Right lobe of liver (tissue), 6 donors: ENCODE results near the gene TMX2. TPM values are rescaled to one million over a fixed set of nuclear protein-coding genes. Genes with fewer than 3 reads are reported as not detected.

ENCODE experiments used
- ATAC-seq, 4 donors: fragments of 200-7000 bp; cut with Tn5 transposase; one replicate each; pipeline ENCODE4 v1.9.1; 2020; ENCODE audit warnings: mild to moderate bottlenecking in 4 of 4, moderate library complexity in 4 of 4
- DNase-seq, 3 donors: peaks; one replicate each; pipeline ENCODE4 v3.0.0-alpha.2; 2020
- H3K27ac ChIP-seq, 3 donors: fragments of 200-600 bp; one replicate each; pipeline ENCODE4 v1.8.0; 2022
- H3K27me3 ChIP-seq, 2 donors: fragments of 200-600 bp; one replicate each; pipeline ENCODE4 v1.8.0; 2022
- H3K36me3 ChIP-seq, 4 donors: fragments of 200-600 bp; sonication (generic) in 1 of 4; one replicate each; pipeline versions ENCODE4 v1.5.1 to v1.8.0; 2017 to 2022; ENCODE audit warnings: control low read depth in 1 of 4
- H3K4me1 ChIP-seq, 4 donors: fragments of 200-600 bp; sonication (generic) in 1 of 4; one replicate each; pipeline versions ENCODE4 v1.5.1 to v1.8.0; 2017 to 2022; ENCODE audit warnings: control low read depth in 1 of 4
- H3K4me3 ChIP-seq, 3 donors: fragments of 200-600 bp; one replicate each; pipeline ENCODE4 v1.8.0; 2022
- H3K9me3 ChIP-seq, 4 donors: fragments of 200-600 bp; sonication (generic) in 1 of 4; one replicate each; pipeline versions ENCODE4 v1.5.1 to v1.8.0; 2017 to 2022; ENCODE audit warnings: control low read depth in 1 of 4
- CTCF ChIP-seq, 4 donors: fragments of 200-600 bp in 3 of 4; fragments of 450-650 bp in 1 of 4; IDR thresholded peaks; one replicate each; pipeline versions ENCODE4 v1.5.1 to v1.8.0; 2016 to 2022; ENCODE audit warnings: antibody characterized with exemption in 4 of 4, mild to moderate bottlenecking in 2 of 4
- POLR2A ChIP-seq: fragments of 450-650 bp; IDR thresholded peaks from one replicate; pipeline ENCODE4 v1.6.1; 2017; ENCODE audit warnings: antibody characterized with exemption, mild to moderate bottlenecking
- WGBS: methylation state at CpG from one replicate; pipeline ENCODE4 v1.1.6; 2018; ENCODE audit warnings: low coverage, low lambda C conversion rate; ENCODE audit not compliant: insufficient coverage; ENCODE audit errors: missing lambda C conversion rate; 5-methylcytosine and 5-hydroxymethylcytosine counted together
- intact Hi-C, 2 donors: fragments of 100-400 bp; cut with DNase I; formaldehyde crosslinking; loops; one replicate each; pipeline versions ENCODE4 v1.11.2 to v1.14.1; 2022
- small RNA-seq, 2 experiments: library from RNA; depleted of rRNA; stranded (forward); fragments of <200 nt; gene quantifications; one replicate each; pipeline ENCODE3, GENCODE V24; 2016
- total RNA-seq, 6 experiments: library from RNA; depleted of rRNA in 2 of 6; stranded (reverse); fragments of >200 nt in 2 of 6; fragmentation: NEBNext Ultra II Directional in 3 of 6; extraction: Animal tissue kit (Norgen Biotek cat#: 25700) in 3 of 6; gene quantifications; one replicate each; pipeline versions ENCODE4 v1.1.0 to v1.2.4, GENCODE V29; 2016 to 2023
- donor health status: DM: no; HTN: yes; CAD: no.
- donor health status: DM: no; HTN: no; CAD: no.
- donor health status: DM: no; HTN: no; CAD: no.
- donor health status: DM: no; HTN: yes; CAD: no.
- donor health status: DM: no; HTN: yes; CAD: no.

The TMX2 gene
- total RNA-seq, 6 experiments from 2014 or later, result 39.1 to 53.8 (median 48.5) TPM

- ATAC-seq (peak; percentile 42 to 60 (median 58)), DNase-seq (peak in 1 of 3 donors; percentile 35)
- Histone ChIP-seq H3K4me1 (peaks cover 0 to 73% (median 36%) of the 10 kb centered on the region in 4 donors), H3K36me3 (no peaks in the 10 kb centered on the region), H3K9me3 (no peaks in the 10 kb centered on the region), H3K27ac (peak overlapping the region in 1 of 3 donors; percentile 32), H3K4me3 (no peak overlapping the region), H3K27me3 (no peaks in the 10 kb centered on the region)
- intact Hi-C loops, result no loop called here
- 58% methylated on average over 5 of the region's 6 CpGs for WGBS
- TF ChIP-seq POLR2A (no peak), CTCF (IDR thresholded peaks at IDR 0.05) (no peak)
These were observed 75.7 kb downstream of the TMX2 start for GRCh38 chr11:57787920-57788702.

GRCh38 chr11:57788703-57789088 is 76.3 kb downstream of the TMX2 start:
- H3K4me3 ChIP-seq, result no peak overlapping the region
- no peaks in the 10 kb centered on the region for H3K27me3 ChIP-seq
- no peaks in the 10 kb centered on the region for H3K36me3 ChIP-seq
- no peaks in the 10 kb centered on the region for H3K9me3 ChIP-seq
- intact Hi-C loops, result no loop called here
- DNase-seq (no peak), ATAC-seq (peak in 3 of 4 donors; percentile 8 to 29 (median 24))
- H3K27ac ChIP-seq, result peak overlapping the region in 1 of 3 donors; percentile 32
- peaks cover 0 to 76% (median 37%) of the 10 kb centered on the region in 4 donors for H3K4me1 ChIP-seq
- TF ChIP-seq POLR2A (no peak), CTCF (IDR thresholded peaks at IDR 0.05) (no peak)

Small RNAs within 50 kb of the gene (small RNA-seq; reads per million reads assigned to genes)
- 0 reads per million in 2 experiments for gene TMX2-CTNND1

Other genes starting within 250 kb of the TMX2 start
- 100 to 1,000 TPM in 3 of 6 experiments, 10 to 100 TPM in 3; 38.9 to 173 (median 106) TPM for gene SLC43A1, start 196.9 kb upstream of the TMX2 start, total RNA-seq
- 10 to 100 TPM; 19.6 to 48.5 (median 39.0) TPM for gene TIMM10, start 181.8 kb upstream of the TMX2 start, total RNA-seq
- gene SMTNL1, start 175.0 kb upstream of the TMX2 start, total RNA-seq, result not detected
- 100 to 1,000 TPM in 1 of 6 experiments, 10 to 100 TPM in 5; 36.6 to 124 (median 58.6) TPM for gene UBE2L6, start 144.9 kb upstream of the TMX2 start, total RNA-seq
- 1,000 to 10,000 TPM; 1,903 to 2,571 (median 2,194) TPM for gene SERPING1, start 114.9 kb upstream of the TMX2 start, total RNA-seq
- gene YPEL4, start 62.7 kb upstream of the TMX2 start, total RNA-seq, result under 1 TPM in 4 of 6 experiments, not detected in 2; 0.06 to 0.84 (median 0.30) TPM
- 1 to 10 TPM; 5.6 to 9.2 (median 6.8) TPM for gene CLP1, start 54.8 kb upstream of the TMX2 start, total RNA-seq
- 10 to 100 TPM; 27.0 to 35.7 (median 33.6) TPM for gene ZDHHC5, start 44.5 kb upstream of the TMX2 start, total RNA-seq
- 1 to 10 TPM; 5.7 to 8.7 (median 6.3) TPM for gene MED19, start 378 bp upstream of the TMX2 start, total RNA-seq
- 100 to 1,000 TPM in 1 of 6 experiments, 10 to 100 TPM in 5; 57.1 to 110 (median 70.7) TPM for gene SELENOH, start 28.9 kb downstream of the TMX2 start, total RNA-seq
- not detected for gene BTBD18, start 39.2 kb downstream of the TMX2 start, total RNA-seq
- 100 to 1,000 TPM in 3 of 6 experiments, 10 to 100 TPM in 3; 62.3 to 123 (median 97.8) TPM for gene CTNND1, start 49.2 kb downstream of the TMX2 start, total RNA-seq